ENCODE results near the gene EIPR1. TPM values are rescaled to one million over a fixed set of nuclear protein-coding genes. Genes with fewer than 3 reads are reported as not detected.

Gene EIPR1
- polyA plus RNA-seq, 1 donor from 2014 or later: 138 TPM

DNA sequence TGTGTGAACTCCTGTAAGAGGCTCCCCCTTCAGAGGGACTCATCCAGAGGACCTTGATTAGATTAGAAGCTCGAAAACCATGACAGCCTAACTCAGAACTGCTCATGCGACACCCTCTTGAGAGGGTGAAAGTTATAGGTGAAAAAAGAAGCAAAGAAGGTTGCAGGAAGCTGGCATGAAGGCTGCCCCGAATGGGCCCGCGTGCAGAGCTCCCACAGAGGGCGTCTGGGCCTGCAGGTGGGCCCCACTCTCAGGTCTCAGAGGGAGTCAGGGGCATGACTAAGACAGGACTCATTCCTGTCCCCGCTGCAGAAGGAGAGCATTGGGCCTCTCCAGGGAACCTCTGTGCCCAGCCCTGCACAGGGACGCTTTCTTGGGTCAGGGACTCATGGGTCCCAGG lies 235.4 kb downstream of the EIPR1 start:
- no peak for TF ChIP-seq EZH2 (IDR thresholded peaks at IDR 0.05; ENCODE audit: borderline replicate concordance, insufficient read depth, low read length, poor library complexity, severe bottlenecking)
- no peak for TF ChIP-seq POLR2AphosphoS5 (IDR thresholded peaks at IDR 0.05)
- no peak for TF ChIP-seq EP300 (conservative IDR thresholded peaks at IDR 0.05; ENCODE audit: poor library complexity, severe bottlenecking)
- Histone ChIP-seq H4K20me1 (ENCODE audit: insufficient read depth) (no peaks in the 10 kb centered on the region), H3K27me3 (ENCODE audit: insufficient read depth, low read depth, low read length) (no peaks in the 10 kb centered on the region), H3K4me3 (ENCODE audit: low read length) (no peak overlapping the region), H3K79me2 (replicated peaks; ENCODE audit: insufficient read depth, low read length) (no peaks in the 10 kb centered on the region), H3K9me2 (ENCODE audit: insufficient read depth, low read length) (no peaks in the 10 kb centered on the region), H3K4me2 (ENCODE audit: low read length) (no peak overlapping the region), H2AFZ (ENCODE audit: low read depth, low read length) (no peak overlapping the region), H3F3A (ENCODE audit: insufficient read depth, low read length, poor library complexity, severe bottlenecking) (no peaks in the 10 kb centered on the region), H3K36me3 (ENCODE audit: insufficient read depth, low read length) (no peaks in the 10 kb centered on the region), H3K9ac (ENCODE audit: low read length) (no peak overlapping the region), H3K27ac (ENCODE audit: low read length) (no peak overlapping the region), H3K9me3 (ENCODE audit: low read length) (no peaks in the 10 kb centered on the region)

- Histone ChIP-seq H2AFZ (ENCODE audit: low read depth, low read length) (no peak overlapping the region), H3K4me2 (ENCODE audit: low read length) (no peak overlapping the region), H3K27ac (ENCODE audit: low read length) (no peak overlapping the region), H3F3A (ENCODE audit: insufficient read depth, low read length, poor library complexity, severe bottlenecking) (no peaks in the 10 kb centered on the region), H3K9me3 (ENCODE audit: low read length) (no peaks in the 10 kb centered on the region), H3K79me2 (replicated peaks; ENCODE audit: insufficient read depth, low read length) (no peaks in the 10 kb centered on the region), H3K9me2 (ENCODE audit: insufficient read depth, low read length) (no peaks in the 10 kb centered on the region), H3K4me3 (ENCODE audit: low read length) (no peak overlapping the region), H3K36me3 (ENCODE audit: insufficient read depth, low read length) (no peaks in the 10 kb centered on the region), H3K9ac (ENCODE audit: low read length) (no peak overlapping the region), H4K20me1 (ENCODE audit: insufficient read depth) (no peaks in the 10 kb centered on the region), H3K27me3 (ENCODE audit: insufficient read depth, low read depth, low read length) (no peaks in the 10 kb centered on the region)
- no peak for TF ChIP-seq SMC3 (conservative IDR thresholded peaks at IDR 0.05; ENCODE audit: poor library complexity)
- TF ChIP-seq RAD21 (conservative IDR thresholded peaks at IDR 0.05): no peak
- TF ChIP-seq TAF1 (IDR thresholded peaks at IDR 0.05; ENCODE audit: low read depth): no peak
- no peak for TF ChIP-seq EZH2 (IDR thresholded peaks at IDR 0.05; ENCODE audit: borderline replicate concordance, insufficient read depth, low read length, poor library complexity, severe bottlenecking)
- TF ChIP-seq REST (IDR thresholded peaks at IDR 0.05; ENCODE audit: borderline replicate concordance): no peak
- TF ChIP-seq, protein P1, sequence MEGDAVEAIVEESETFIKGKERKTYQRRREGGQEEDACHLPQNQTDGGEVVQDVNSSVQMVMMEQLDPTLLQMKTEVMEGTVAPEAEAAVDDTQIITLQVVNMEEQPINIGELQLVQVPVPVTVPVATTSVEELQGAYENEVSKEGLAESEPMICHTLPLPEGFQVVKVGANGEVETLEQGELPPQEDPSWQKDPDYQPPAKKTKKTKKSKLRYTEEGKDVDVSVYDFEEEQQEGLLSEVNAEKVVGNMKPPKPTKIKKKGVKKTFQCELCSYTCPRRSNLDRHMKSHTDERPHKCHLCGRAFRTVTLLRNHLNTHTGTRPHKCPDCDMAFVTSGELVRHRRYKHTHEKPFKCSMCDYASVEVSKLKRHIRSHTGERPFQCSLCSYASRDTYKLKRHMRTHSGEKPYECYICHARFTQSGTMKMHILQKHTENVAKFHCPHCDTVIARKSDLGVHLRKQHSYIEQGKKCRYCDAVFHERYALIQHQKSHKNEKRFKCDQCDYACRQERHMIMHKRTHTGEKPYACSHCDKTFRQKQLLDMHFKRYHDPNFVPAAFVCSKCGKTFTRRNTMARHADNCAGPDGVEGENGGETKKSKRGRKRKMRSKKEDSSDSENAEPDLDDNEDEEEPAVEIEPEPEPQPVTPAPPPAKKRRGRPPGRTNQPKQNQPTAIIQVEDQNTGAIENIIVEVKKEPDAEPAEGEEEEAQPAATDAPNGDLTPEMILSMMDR (IDR thresholded peaks at IDR 0.05; ENCODE audit: poor library complexity, severe bottlenecking): no peak
- no peak for TF ChIP-seq MXI1 (conservative IDR thresholded peaks at IDR 0.05; ENCODE audit: poor library complexity, severe bottlenecking)
- no peak for TF ChIP-seq POLR2AphosphoS5 (IDR thresholded peaks at IDR 0.05)
- TF ChIP-seq EP300 (conservative IDR thresholded peaks at IDR 0.05; ENCODE audit: poor library complexity, severe bottlenecking): no peak
These were observed 235.9 kb downstream of the EIPR1 start for GRCh38 chr2:3141696-3142095.

- Histone ChIP-seq H3K9ac (ENCODE audit: low read length) (no peak overlapping the region), H3K36me3 (ENCODE audit: insufficient read depth, low read length) (no peaks in the 10 kb centered on the region), H3K4me3 (ENCODE audit: low read length) (no peak overlapping the region), H3K9me2 (ENCODE audit: insufficient read depth, low read length) (no peaks in the 10 kb centered on the region), H3K4me2 (ENCODE audit: low read length) (no peak overlapping the region), H3K79me2 (replicated peaks; ENCODE audit: insufficient read depth, low read length) (no peaks in the 10 kb centered on the region), H4K20me1 (ENCODE audit: insufficient read depth) (no peaks in the 10 kb centered on the region), H3K9me3 (ENCODE audit: low read length) (no peaks in the 10 kb centered on the region), H2AFZ (ENCODE audit: low read depth, low read length) (no peak overlapping the region), H3K27me3 (ENCODE audit: insufficient read depth, low read depth, low read length) (no peaks in the 10 kb centered on the region), H3F3A (ENCODE audit: insufficient read depth, low read length, poor library complexity, severe bottlenecking) (no peaks in the 10 kb centered on the region), H3K27ac (ENCODE audit: low read length) (no peak overlapping the region)
- TF ChIP-seq TAF1 (IDR thresholded peaks at IDR 0.05; ENCODE audit: low read depth) (no peak), SMC3 (conservative IDR thresholded peaks at IDR 0.05; ENCODE audit: poor library complexity) (no peak), POLR2AphosphoS5 (IDR thresholded peaks at IDR 0.05) (no peak), MXI1 (conservative IDR thresholded peaks at IDR 0.05; ENCODE audit: poor library complexity, severe bottlenecking) (no peak), RAD21 (conservative IDR thresholded peaks at IDR 0.05) (no peak), EZH2 (IDR thresholded peaks at IDR 0.05; ENCODE audit: borderline replicate concordance, insufficient read depth, low read length, poor library complexity, severe bottlenecking) (no peak), EP300 (conservative IDR thresholded peaks at IDR 0.05; ENCODE audit: poor library complexity, severe bottlenecking) (no peak), REST (IDR thresholded peaks at IDR 0.05; ENCODE audit: borderline replicate concordance) (no peak)
- TF ChIP-seq, protein P1 (IDR thresholded peaks at IDR 0.05; ENCODE audit: poor library complexity, severe bottlenecking): no peak
These were observed 237.7 kb downstream of the EIPR1 start for GRCh38 chr2:3139906-3140305.

Measured in neural cell (in vitro differentiated cells).